Measurements from ENCODE around the gene LBX2.

LBX2 gene

DNA sequence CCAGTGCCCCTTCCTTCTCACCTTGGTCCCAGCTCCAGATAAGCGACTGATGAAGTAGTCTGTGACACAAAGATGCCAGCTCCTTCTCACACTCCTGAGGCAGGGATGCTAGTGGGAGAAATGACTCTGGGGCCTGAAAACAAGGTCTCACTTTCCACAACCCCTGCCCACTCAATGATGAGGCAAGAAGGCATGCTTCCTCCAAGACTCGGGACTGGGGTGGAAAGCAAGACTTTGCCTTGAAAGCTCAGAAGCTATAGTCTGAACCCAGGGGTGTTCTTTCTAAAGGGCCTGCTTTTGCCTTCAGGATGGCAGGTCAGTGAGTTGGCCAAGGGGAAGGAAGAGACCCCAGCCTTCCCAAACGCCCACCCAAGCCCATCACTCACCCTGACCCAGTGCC is 18.0 kb downstream of the LBX2 start:
- no peaks in the 10 kb centered on the region for H3K9me3 ChIP-seq
- TF ChIP-seq, protein P1, sequence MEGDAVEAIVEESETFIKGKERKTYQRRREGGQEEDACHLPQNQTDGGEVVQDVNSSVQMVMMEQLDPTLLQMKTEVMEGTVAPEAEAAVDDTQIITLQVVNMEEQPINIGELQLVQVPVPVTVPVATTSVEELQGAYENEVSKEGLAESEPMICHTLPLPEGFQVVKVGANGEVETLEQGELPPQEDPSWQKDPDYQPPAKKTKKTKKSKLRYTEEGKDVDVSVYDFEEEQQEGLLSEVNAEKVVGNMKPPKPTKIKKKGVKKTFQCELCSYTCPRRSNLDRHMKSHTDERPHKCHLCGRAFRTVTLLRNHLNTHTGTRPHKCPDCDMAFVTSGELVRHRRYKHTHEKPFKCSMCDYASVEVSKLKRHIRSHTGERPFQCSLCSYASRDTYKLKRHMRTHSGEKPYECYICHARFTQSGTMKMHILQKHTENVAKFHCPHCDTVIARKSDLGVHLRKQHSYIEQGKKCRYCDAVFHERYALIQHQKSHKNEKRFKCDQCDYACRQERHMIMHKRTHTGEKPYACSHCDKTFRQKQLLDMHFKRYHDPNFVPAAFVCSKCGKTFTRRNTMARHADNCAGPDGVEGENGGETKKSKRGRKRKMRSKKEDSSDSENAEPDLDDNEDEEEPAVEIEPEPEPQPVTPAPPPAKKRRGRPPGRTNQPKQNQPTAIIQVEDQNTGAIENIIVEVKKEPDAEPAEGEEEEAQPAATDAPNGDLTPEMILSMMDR (IDR thresholded peaks at IDR 0.05) = no peak
- H3K27ac ChIP-seq = no peak overlapping the region
- peak overlapping the region; percentile 95 to 100 for H3K4me3 ChIP-seq (ENCODE audit: low read depth in 1 of 2, low read length in 1 of 2)
- H3K27me3 ChIP-seq = no peaks in the 10 kb centered on the region
- peaks cover 23 to 28% of the 10 kb centered on the region in 2 experiments for H3K4me1 ChIP-seq (ENCODE audit: control insufficient read depth in 1 of 2, insufficient read depth in 1 of 2, low read depth in 1 of 2, low read length in 1 of 2)
- H3K36me3 ChIP-seq = peaks cover 21% of the 10 kb centered on the region

DNA sequence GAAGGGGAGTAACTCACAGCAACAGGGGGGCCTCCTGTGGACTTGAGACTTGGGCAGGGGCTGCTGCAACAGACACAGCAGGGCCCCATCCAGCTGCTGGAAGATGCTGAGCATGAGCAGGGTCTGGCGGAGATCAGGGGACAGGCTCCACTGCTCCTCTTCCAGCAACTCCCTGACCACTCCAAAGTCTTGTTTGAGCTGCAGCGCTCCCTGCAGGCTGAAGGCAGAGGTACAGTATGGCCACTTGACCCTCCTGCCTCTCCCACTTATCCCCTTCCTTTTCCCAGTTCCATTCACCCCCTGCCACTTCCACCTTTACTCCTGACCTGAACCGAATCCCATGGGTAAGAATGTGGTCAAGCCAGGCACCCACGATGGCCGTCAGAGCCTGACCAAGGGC is 24.5 kb downstream of the LBX2 start:
- peaks cover 25% of the 10 kb centered on the region for H3K36me3 ChIP-seq
- TF ChIP-seq, protein P1 (IDR thresholded peaks at IDR 0.05) = no peak

GRCh38 chr2:74474481-74474880 is 24.9 kb downstream of the LBX2 start:
- H3K36me3 ChIP-seq = peaks cover 25% of the 10 kb centered on the region
- H3K9me3 ChIP-seq = no peaks in the 10 kb centered on the region
- TF ChIP-seq, protein P1 (IDR thresholded peaks at IDR 0.05) = no peak
- no peaks in the 10 kb centered on the region for H3K27me3 ChIP-seq
- H3K4me1 ChIP-seq (ENCODE audit: control insufficient read depth in 1 of 2, insufficient read depth in 1 of 2, low read depth in 1 of 2, low read length in 1 of 2) = peaks cover 22 to 23% of the 10 kb centered on the region in 2 experiments
- no peak overlapping the region for H3K27ac ChIP-seq
- no peak overlapping the region for H3K4me3 ChIP-seq (ENCODE audit: low read depth in 1 of 2, low read length in 1 of 2)

More for the DNA sequence above, 24.5 kb downstream of the LBX2 start:
- Histone ChIP-seq H3K27ac (no peak overlapping the region), H3K4me3 (ENCODE audit: low read depth in 1 of 2, low read length in 1 of 2) (no peak overlapping the region), H3K27me3 (no peaks in the 10 kb centered on the region), H3K9me3 (no peaks in the 10 kb centered on the region), H3K4me1 (ENCODE audit: control insufficient read depth in 1 of 2, insufficient read depth in 1 of 2, low read depth in 1 of 2, low read length in 1 of 2) (peaks cover 22 to 23% of the 10 kb centered on the region in 2 experiments)

- H3K27me3 ChIP-seq = no peaks in the 10 kb centered on the region
- no peaks in the 10 kb centered on the region for H3K9me3 ChIP-seq
- H3K27ac ChIP-seq = peak overlapping the region; percentile 89
- H3K4me1 ChIP-seq (ENCODE audit: control insufficient read depth in 1 of 2, insufficient read depth in 1 of 2, low read depth in 1 of 2, low read length in 1 of 2) = peaks cover 22 to 23% of the 10 kb centered on the region in 2 experiments
- TF ChIP-seq, protein P1 (IDR thresholded peaks at IDR 0.05) = peak; percentile 2
- peaks cover 25% of the 10 kb centered on the region for H3K36me3 ChIP-seq
- peak overlapping the region; percentile 85 to 90 for H3K4me3 ChIP-seq (ENCODE audit: low read depth in 1 of 2, low read length in 1 of 2)
Observed at GRCh38 chr2:74472945-74473258, 26.5 kb downstream of the LBX2 start.

DNA sequence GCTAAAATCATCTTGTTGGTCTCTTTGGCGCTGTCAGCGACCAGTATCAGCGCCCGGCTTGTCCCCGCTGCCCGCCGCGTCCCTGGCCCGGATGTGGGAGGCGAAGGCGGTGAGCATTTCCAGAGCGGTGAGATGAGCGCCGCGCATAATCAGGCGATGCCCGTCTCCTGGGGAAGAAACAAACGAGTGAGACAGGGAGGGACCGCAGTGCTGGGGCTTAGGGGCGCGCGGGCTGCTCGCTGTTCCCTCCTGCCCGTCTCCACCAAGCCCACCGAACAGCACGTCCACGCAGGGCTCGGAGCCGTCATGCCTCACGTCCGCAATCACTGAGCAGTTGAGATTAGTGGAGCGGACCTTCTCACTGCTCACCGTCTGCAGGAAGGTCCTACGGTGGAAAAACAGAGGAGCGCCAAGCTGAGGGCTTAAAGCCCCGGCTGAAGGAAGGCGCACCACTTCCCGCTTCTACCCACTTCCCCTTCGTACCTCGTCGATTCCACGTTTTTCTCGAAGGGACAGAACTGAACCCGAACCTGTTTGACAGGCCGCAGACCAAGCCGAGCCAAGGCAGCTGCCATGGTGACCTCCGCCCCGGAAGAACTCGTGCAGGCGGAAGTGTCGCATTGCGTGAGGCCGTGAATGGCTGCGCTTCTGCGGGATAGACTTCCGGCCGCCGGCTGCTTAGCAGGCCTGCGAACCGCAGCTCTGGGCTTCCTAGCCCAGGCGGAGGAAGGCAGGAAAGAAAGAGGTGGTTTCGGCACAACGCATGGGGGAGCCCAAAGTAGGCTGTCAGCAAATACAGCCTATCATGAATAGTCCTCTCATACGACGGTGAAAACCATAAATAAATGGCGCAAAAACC is 27.1 kb downstream of the LBX2 start, which contains the start of gene MRPL53:
TSS of gene MRPL53 (minus strand) at position 595 of the 859 bp plus-strand sequence. CDS start at position 575, 20 bp downstream.
- TF ChIP-seq, protein P1 (IDR thresholded peaks at IDR 0.05) = peak; percentile 29
- Histone ChIP-seq H3K27me3 (no peaks in the 10 kb centered on the region), H3K36me3 (peaks cover 25% of the 10 kb centered on the region), H3K9me3 (no peaks in the 10 kb centered on the region), H3K27ac (peak within 1 kb of the TSS; percentile 89), H3K4me1 (ENCODE audit: control insufficient read depth in 1 of 2, insufficient read depth in 1 of 2, low read depth in 1 of 2, low read length in 1 of 2) (peaks cover 22 to 23% of the 10 kb centered on the region in 2 experiments), H3K4me3 (ENCODE audit: low read depth in 1 of 2, low read length in 1 of 2) (peak within 1 kb of the TSS; percentile 85 to 90)
